Measurements from ENCODE around the gene SMAD6.

SMAD6 gene

DNA sequence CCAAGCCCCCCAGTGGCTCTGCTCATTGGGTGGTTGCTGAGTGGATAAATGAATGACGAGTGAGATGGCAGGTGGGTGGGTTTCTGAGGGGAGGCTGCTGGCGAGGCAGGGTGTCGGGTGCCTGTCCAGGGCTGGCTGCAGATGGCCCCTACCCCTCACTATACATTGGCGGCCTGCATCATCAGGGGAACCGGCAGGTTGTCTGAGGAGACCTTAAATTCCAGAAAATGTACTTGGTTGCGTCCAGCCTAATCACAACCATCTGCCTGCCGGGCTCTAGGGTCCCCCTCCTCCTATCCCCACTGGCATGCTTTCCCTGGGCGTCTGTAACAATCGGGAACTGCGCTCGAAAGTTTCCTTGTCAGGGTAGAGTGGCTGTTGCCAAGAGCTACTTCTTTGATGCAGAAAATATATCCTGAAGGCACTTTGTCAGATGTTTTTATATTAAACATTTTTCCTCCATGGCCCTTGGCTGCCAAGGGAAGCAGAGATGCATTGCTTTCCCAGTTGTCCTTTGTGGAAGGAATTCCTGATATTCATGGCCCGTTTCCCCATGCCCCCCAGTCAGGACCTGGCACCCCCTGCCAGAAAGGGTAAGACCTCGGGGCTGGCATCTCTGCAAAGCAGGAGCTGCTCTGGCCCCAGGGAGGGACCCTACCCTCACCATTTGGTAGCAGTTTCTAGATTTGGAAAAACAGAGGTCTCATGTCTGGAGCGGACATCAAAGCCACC is 22.9 kb downstream of the SMAD6 start:
- Histone ChIP-seq H3K36me3 (ENCODE audit: control insufficient read depth in 2 of 2, insufficient read depth in 2 of 2, low read length in 2 of 2) (peaks cover 2 to 4% of the 10 kb centered on the region in 2 donors), H3K27me3 (ENCODE audit: control insufficient read depth in 2 of 2, insufficient read depth in 2 of 2, low read length in 2 of 2) (no peaks in the 10 kb centered on the region), H3K27ac (ENCODE audit: low read depth in 2 of 2, low read length in 2 of 2) (no peak overlapping the region), H3K4me1 (ENCODE audit: control insufficient read depth in 2 of 2, insufficient read depth in 2 of 2, low read length in 2 of 2) (peaks cover 5 to 8% of the 10 kb centered on the region in 2 donors), H3K9ac (ENCODE audit: low read depth in 1 of 2, low read length in 2 of 2) (no peak overlapping the region), H3K9me3 (ENCODE audit: control insufficient read depth in 2 of 2, low read length in 2 of 2) (no peaks in the 10 kb centered on the region), H3K4me3 (ENCODE audit: low read length in 2 of 2) (no peak overlapping the region)

DNA sequence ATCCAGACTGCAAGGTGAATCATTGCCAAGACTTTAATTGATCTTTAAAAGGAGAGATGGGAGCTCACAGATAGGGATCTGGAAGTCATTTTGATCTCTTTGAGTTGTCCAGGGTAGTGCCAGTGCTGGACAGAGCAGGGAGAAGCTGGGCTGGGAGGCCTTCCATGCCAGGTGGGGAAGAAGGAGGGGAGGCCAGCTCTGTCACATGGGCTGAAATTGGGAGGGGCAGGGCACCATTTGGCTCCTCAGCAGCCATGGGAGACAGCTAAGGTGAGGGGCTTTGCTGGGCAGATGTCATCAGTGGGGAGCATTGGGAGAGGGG is 23.4 kb downstream of the SMAD6 start:
- Histone ChIP-seq H3K9me3 (ENCODE audit: control insufficient read depth in 2 of 2, low read length in 2 of 2) (no peaks in the 10 kb centered on the region), H3K4me3 (ENCODE audit: low read length in 2 of 2) (no peak overlapping the region), H3K27me3 (ENCODE audit: control insufficient read depth in 2 of 2, insufficient read depth in 2 of 2, low read length in 2 of 2) (no peaks in the 10 kb centered on the region), H3K36me3 (ENCODE audit: control insufficient read depth in 2 of 2, insufficient read depth in 2 of 2, low read length in 2 of 2) (peaks cover 2 to 4% of the 10 kb centered on the region in 2 donors), H3K9ac (ENCODE audit: low read depth in 1 of 2, low read length in 2 of 2) (no peak overlapping the region), H3K4me1 (ENCODE audit: control insufficient read depth in 2 of 2, insufficient read depth in 2 of 2, low read length in 2 of 2) (peaks cover 7 to 8% of the 10 kb centered on the region in 2 donors), H3K27ac (ENCODE audit: low read depth in 2 of 2, low read length in 2 of 2) (no peak overlapping the region)

DNA sequence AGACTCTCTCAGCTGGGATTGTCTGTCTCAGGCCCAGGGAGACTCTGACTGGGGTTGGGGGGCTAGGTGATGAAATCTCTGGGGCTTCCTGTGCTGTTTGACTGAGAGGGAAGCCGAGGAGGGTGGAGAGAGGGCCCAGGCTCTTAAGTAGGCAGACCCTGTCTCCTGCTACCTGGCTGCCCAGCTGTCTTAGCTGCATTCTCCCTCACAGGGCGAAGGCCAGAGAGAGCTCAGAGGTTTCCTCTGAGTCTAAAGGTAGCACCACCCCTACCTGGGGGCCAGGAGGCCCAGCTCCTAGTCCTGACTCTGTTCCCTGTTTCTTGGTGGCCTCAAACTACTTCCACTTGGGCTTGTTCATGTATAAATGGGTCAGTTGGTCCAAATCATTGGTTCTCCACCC is 24.4 kb downstream of the SMAD6 start:
- no peaks in the 10 kb centered on the region for H3K27me3 ChIP-seq (ENCODE audit: control insufficient read depth in 2 of 2, insufficient read depth in 2 of 2, low read length in 2 of 2)
- no peak overlapping the region for H3K27ac ChIP-seq (ENCODE audit: low read depth in 2 of 2, low read length in 2 of 2)
- no peak overlapping the region for H3K4me3 ChIP-seq (ENCODE audit: low read length in 2 of 2)
- peaks cover 0 to 2% of the 10 kb centered on the region in 2 donors for H3K36me3 ChIP-seq (ENCODE audit: control insufficient read depth in 2 of 2, insufficient read depth in 2 of 2, low read length in 2 of 2)
- peaks cover 5 to 7% of the 10 kb centered on the region in 2 donors for H3K4me1 ChIP-seq (ENCODE audit: control insufficient read depth in 2 of 2, insufficient read depth in 2 of 2, low read length in 2 of 2)
- H3K9ac ChIP-seq (ENCODE audit: low read depth in 1 of 2, low read length in 2 of 2): no peak overlapping the region
- H3K9me3 ChIP-seq (ENCODE audit: control insufficient read depth in 2 of 2, low read length in 2 of 2): no peaks in the 10 kb centered on the region

DNA sequence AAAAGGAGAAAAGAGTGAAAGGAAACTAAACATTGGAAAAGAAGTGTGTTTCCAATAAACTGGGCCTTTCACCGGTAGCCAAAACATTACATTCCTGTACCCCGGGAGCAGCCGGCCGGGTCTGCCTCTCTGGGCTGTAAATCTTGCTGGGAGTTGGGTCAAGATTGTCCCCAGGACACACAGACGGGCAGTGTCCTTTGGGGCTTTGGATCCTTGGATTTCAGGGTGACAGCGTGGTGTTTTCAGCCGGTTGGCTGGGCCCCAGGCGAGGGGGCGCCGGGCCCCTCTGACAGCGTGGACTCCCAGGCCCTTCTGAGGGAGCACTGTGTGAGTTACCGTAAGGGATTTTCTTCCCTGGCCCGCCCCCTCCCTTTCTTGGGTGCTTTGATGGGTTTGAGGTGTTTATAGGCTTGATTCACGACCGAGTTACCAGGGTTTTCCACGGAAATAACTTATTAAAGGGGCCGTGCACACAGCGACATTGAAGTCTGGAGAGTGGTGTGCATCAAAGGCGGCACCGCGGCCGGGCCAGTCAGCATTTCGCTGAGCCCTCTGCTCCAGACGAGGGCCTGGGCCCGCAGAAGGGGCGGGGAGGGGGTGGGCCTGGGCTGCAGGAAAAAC is 27.4 kb downstream of the SMAD6 start:
- Histone ChIP-seq H3K4me3 (ENCODE audit: low read length in 2 of 2) (no peak overlapping the region), H3K27ac (ENCODE audit: low read depth in 2 of 2, low read length in 2 of 2) (peak overlapping the region; percentile 51 to 63), H3K9ac (ENCODE audit: low read depth in 1 of 2, low read length in 2 of 2) (peak overlapping the region in 1 of 2 donors; percentile 13)

DNA sequence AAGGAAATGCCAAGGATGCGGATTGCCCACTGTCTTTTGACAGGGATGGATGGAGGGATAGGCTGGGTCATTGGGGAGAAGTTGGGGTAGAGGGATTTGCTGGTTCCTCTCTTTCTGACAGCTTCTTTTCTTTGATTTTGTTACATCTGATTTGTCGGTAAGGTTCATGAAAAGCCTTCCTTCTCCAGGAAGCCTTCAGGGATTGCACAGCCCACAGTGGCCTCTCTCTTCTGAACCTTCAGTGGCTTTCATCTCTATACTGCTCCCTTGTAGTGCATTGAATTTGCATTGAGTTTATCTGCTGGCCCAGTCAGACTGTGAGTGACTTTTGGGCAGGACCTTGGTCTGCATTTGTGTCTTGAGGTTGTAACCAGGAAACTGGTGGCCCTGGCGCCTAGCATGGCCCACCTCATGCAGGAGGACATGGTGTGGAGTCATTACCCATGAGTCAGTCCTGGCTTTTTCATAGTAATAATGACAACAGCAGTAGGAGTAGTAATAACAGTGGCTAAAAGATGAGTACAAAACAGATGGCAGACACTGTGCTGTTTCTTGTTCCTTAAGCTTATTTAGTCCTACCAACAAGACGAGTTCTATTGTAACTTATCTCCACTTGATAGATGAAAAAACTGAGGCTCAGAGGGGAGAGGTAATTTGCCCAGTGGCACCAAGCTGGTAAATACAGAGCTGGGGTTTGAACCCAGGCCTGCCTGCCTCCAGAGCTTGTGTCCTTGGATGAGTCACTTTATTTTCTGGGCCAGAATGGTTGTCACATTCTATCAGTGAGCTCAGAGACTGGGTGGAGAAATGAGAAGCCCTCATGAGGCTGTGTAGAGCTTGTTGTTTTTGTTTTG is 28.4 kb downstream of the SMAD6 start:
- Histone ChIP-seq H3K9ac (ENCODE audit: low read depth in 1 of 2, low read length in 2 of 2) (no peak overlapping the region), H3K9me3 (ENCODE audit: control insufficient read depth in 2 of 2, low read length in 2 of 2) (no peaks in the 10 kb centered on the region), H3K36me3 (ENCODE audit: control insufficient read depth in 2 of 2, insufficient read depth in 2 of 2, low read length in 2 of 2) (no peaks in the 10 kb centered on the region), H3K4me3 (ENCODE audit: low read length in 2 of 2) (no peak overlapping the region), H3K27ac (ENCODE audit: low read depth in 2 of 2, low read length in 2 of 2) (peak overlapping the region in 1 of 2 donors; percentile 63), H3K27me3 (ENCODE audit: control insufficient read depth in 2 of 2, insufficient read depth in 2 of 2, low read length in 2 of 2) (no peaks in the 10 kb centered on the region), H3K4me1 (ENCODE audit: control insufficient read depth in 2 of 2, insufficient read depth in 2 of 2, low read length in 2 of 2) (peaks cover 8% of the 10 kb centered on the region in 2 donors)

More for the DNA sequence above, 27.4 kb downstream of the SMAD6 start:
- peaks cover 7 to 8% of the 10 kb centered on the region in 2 donors for H3K4me1 ChIP-seq (ENCODE audit: control insufficient read depth in 2 of 2, insufficient read depth in 2 of 2, low read length in 2 of 2)
- H3K27me3 ChIP-seq (ENCODE audit: control insufficient read depth in 2 of 2, insufficient read depth in 2 of 2, low read length in 2 of 2): no peaks in the 10 kb centered on the region
- H3K36me3 ChIP-seq (ENCODE audit: control insufficient read depth in 2 of 2, insufficient read depth in 2 of 2, low read length in 2 of 2): peaks cover 0 to 2% of the 10 kb centered on the region in 2 donors
- no peaks in the 10 kb centered on the region for H3K9me3 ChIP-seq (ENCODE audit: control insufficient read depth in 2 of 2, low read length in 2 of 2)

- H3K4me3 ChIP-seq (ENCODE audit: low read length in 2 of 2): no peak overlapping the region
- peaks cover 8 to 9% of the 10 kb centered on the region in 2 donors for H3K4me1 ChIP-seq (ENCODE audit: control insufficient read depth in 2 of 2, insufficient read depth in 2 of 2, low read length in 2 of 2)
- no peak overlapping the region for H3K9ac ChIP-seq (ENCODE audit: low read depth in 1 of 2, low read length in 2 of 2)
- no peaks in the 10 kb centered on the region for H3K27me3 ChIP-seq (ENCODE audit: control insufficient read depth in 2 of 2, insufficient read depth in 2 of 2, low read length in 2 of 2)
- H3K9me3 ChIP-seq (ENCODE audit: control insufficient read depth in 2 of 2, low read length in 2 of 2): no peaks in the 10 kb centered on the region
- no peaks in the 10 kb centered on the region for H3K36me3 ChIP-seq (ENCODE audit: control insufficient read depth in 2 of 2, insufficient read depth in 2 of 2, low read length in 2 of 2)
- H3K27ac ChIP-seq (ENCODE audit: low read depth in 2 of 2, low read length in 2 of 2): peak overlapping the region; percentile 38 to 44
These were observed 31.9 kb downstream of the SMAD6 start for GRCh38 chr15:66733976-66734375.

GRCh38 chr15:66734961-66735908 is 33.2 kb downstream of the SMAD6 start:
- Histone ChIP-seq H3K27me3 (ENCODE audit: control insufficient read depth in 2 of 2, insufficient read depth in 2 of 2, low read length in 2 of 2) (no peaks in the 10 kb centered on the region), H3K4me1 (ENCODE audit: control insufficient read depth in 2 of 2, insufficient read depth in 2 of 2, low read length in 2 of 2) (peaks cover 3 to 5% of the 10 kb centered on the region in 2 donors), H3K9me3 (ENCODE audit: control insufficient read depth in 2 of 2, low read length in 2 of 2) (no peaks in the 10 kb centered on the region), H3K9ac (ENCODE audit: low read depth in 1 of 2, low read length in 2 of 2) (no peak overlapping the region), H3K36me3 (ENCODE audit: control insufficient read depth in 2 of 2, insufficient read depth in 2 of 2, low read length in 2 of 2) (no peaks in the 10 kb centered on the region), H3K27ac (ENCODE audit: low read depth in 2 of 2, low read length in 2 of 2) (no peak overlapping the region), H3K4me3 (ENCODE audit: low read length in 2 of 2) (no peak overlapping the region)

- Histone ChIP-seq H3K9me3 (ENCODE audit: control insufficient read depth in 2 of 2, low read length in 2 of 2) (no peaks in the 10 kb centered on the region), H3K27ac (ENCODE audit: low read depth in 2 of 2, low read length in 2 of 2) (no peak overlapping the region)
These were observed 33.9 kb downstream of the SMAD6 start for GRCh38 chr15:66735909-66736305.

GRCh38 chr15:66737243-66738010 is 35.4 kb downstream of the SMAD6 start:
- Histone ChIP-seq H3K27me3 (ENCODE audit: control insufficient read depth in 2 of 2, insufficient read depth in 2 of 2, low read length in 2 of 2) (no peaks in the 10 kb centered on the region), H3K27ac (ENCODE audit: low read depth in 2 of 2, low read length in 2 of 2) (no peak overlapping the region), H3K9ac (ENCODE audit: low read depth in 1 of 2, low read length in 2 of 2) (no peak overlapping the region), H3K4me1 (ENCODE audit: control insufficient read depth in 2 of 2, insufficient read depth in 2 of 2, low read length in 2 of 2) (peaks cover 12 to 14% of the 10 kb centered on the region in 2 donors), H3K4me3 (ENCODE audit: low read length in 2 of 2) (no peak overlapping the region), H3K9me3 (ENCODE audit: control insufficient read depth in 2 of 2, low read length in 2 of 2) (no peaks in the 10 kb centered on the region), H3K36me3 (ENCODE audit: control insufficient read depth in 2 of 2, insufficient read depth in 2 of 2, low read length in 2 of 2) (no peaks in the 10 kb centered on the region)

More at GRCh38 chr15:66735909-66736305, 33.9 kb downstream of the SMAD6 start:
- no peaks in the 10 kb centered on the region for H3K27me3 ChIP-seq (ENCODE audit: control insufficient read depth in 2 of 2, insufficient read depth in 2 of 2, low read length in 2 of 2)
- H3K4me3 ChIP-seq (ENCODE audit: low read length in 2 of 2): no peak overlapping the region
- no peaks in the 10 kb centered on the region for H3K36me3 ChIP-seq (ENCODE audit: control insufficient read depth in 2 of 2, insufficient read depth in 2 of 2, low read length in 2 of 2)
- peaks cover 9 to 10% of the 10 kb centered on the region in 2 donors for H3K4me1 ChIP-seq (ENCODE audit: control insufficient read depth in 2 of 2, insufficient read depth in 2 of 2, low read length in 2 of 2)
- no peak overlapping the region for H3K9ac ChIP-seq (ENCODE audit: low read depth in 1 of 2, low read length in 2 of 2)
